HepG2 (cell line): ENCODE data around the gene RNF150. TPM values are rescaled to one million over a fixed set of nuclear protein-coding genes. Genes with fewer than 3 reads are reported as not detected.

Experiments
- ATAC-seq: fragments of 200-7000 bp; cut with Tn5 transposase; 3 replicates; pipeline ENCODE4 v1.9.1; 2020; ENCODE audit warnings: mild to moderate bottlenecking, moderate library complexity
- BruUV-seq: library from RNA; stranded (reverse); fragments of 400-500 nt; replicated peaks from 2 replicates; lab custom pipeline; 2021; lab: Mats Ljungman, UMichigan
- CTCF ChIA-PET: fragments of 300-600 bp; formaldehyde crosslinking; extraction: SDS; loops from one replicate; lab custom pipeline; 2021; ENCODE audit warnings: low total read pairs, inconsistent platforms, low intra/inter-chr PET ratio; lab: Yijun Ruan, JAX
- POLR2A ChIA-PET: fragments of 350-600 bp; sonication (Branson Sonifier 250); formaldehyde crosslinking; loops from one replicate; lab custom pipeline; 2020; ENCODE audit warnings: antibody characterized with exemption, inconsistent platforms; lab: Yijun Ruan, JAX
- DNase-seq: peaks from one replicate; pipeline ENCODE4 v3.0.0-alpha.2; 2015; ENCODE audit warnings: low spot score
- FAIRE-seq: peaks from 3 replicates; lab custom pipeline; 2011; peaks lifted over from hg19 to GRCh38; lab: Jason Lieb, UNC
- H2AFZ ChIP-seq: one replicate; pipeline ENCODE4 v1.6.1; 2011; ENCODE audit warnings: low read length, inconsistent platforms
- H3K27ac ChIP-seq: fragments of 300-600 bp; 3 replicates; pipeline ENCODE4 v1.8.0; 2011; ENCODE audit warnings: mixed run types, mild to moderate bottlenecking, mixed read lengths, low read length, inconsistent platforms; ENCODE audit not compliant: insufficient read depth; ENCODE audit errors: extremely low read length
- H3K27me3 ChIP-seq, 2 experiments: fragments of 200-600 bp in 1 of 2; 2 replicates in 1 of 2; 3 replicates in 1 of 2; pipeline versions ENCODE4 v1.6.0 to v1.8.0; 2011; ENCODE audit warnings: low read length in 2 of 2, mild to moderate bottlenecking in 2 of 2, moderate library complexity in 2 of 2, inconsistent platforms in 1 of 2; ENCODE audit not compliant: insufficient read depth in 2 of 2, control insufficient read depth in 1 of 2
- H3K36me3 ChIP-seq, 2 experiments: fragments of 200-600 bp in 1 of 2; replicated peaks in 1 of 2; 2 replicates in 1 of 2; 3 replicates in 1 of 2; pipeline versions ENCODE4 v1.5.1 to v1.8.0; 2011; ENCODE audit warnings: low read length in 2 of 2, inconsistent platforms in 1 of 2; ENCODE audit not compliant: insufficient read depth in 2 of 2, control insufficient read depth in 1 of 2
- H3K4me1 ChIP-seq: 2 replicates; pipeline ENCODE4 v1.5.1; 2012; ENCODE audit warnings: low read length, inconsistent platforms; ENCODE audit not compliant: insufficient read depth
- H3K4me2 ChIP-seq: 2 replicates; pipeline ENCODE4 v1.6.0; 2011; ENCODE audit warnings: low read depth, low read length, inconsistent platforms
- H3K4me3 ChIP-seq, 3 experiments: fragments of 200-600 bp in 1 of 3; sonication (generic), shearing (Covaris generic) in 1 of 3; replicated peaks in 1 of 3; 2 replicates each; pipeline ENCODE4 v1.5.1; 2011 to 2016; ENCODE audit warnings: low read length in 3 of 3, inconsistent platforms in 2 of 3, low read depth in 2 of 3, mild to moderate bottlenecking in 2 of 3, control low read depth in 1 of 3, mixed read lengths in 1 of 3; ENCODE audit not compliant: insufficient read depth in 1 of 3
- H3K79me2 ChIP-seq: one replicate; pipeline ENCODE4 v1.6.1; 2011; ENCODE audit warnings: low read length, inconsistent platforms; ENCODE audit not compliant: insufficient read depth
- H3K9ac ChIP-seq: 2 replicates; pipeline ENCODE4 v1.6.0; 2011; ENCODE audit warnings: mild to moderate bottlenecking, low read depth, low read length, inconsistent platforms; ENCODE audit not compliant: insufficient read depth
- H3K9me3 ChIP-seq: 2 replicates; pipeline ENCODE4 v1.5.1; 2012; ENCODE audit warnings: mild to moderate bottlenecking, low read length
- H4K20me1 ChIP-seq: 2 replicates; pipeline ENCODE4 v1.6.0; 2011; ENCODE audit warnings: inconsistent platforms, mild to moderate bottlenecking, low read length, moderate library complexity; ENCODE audit not compliant: insufficient read depth
- ATF7 ChIP-seq, 2 experiments: fragments of 450-650 bp in 1 of 2; sonication (generic) in 1 of 2; formaldehyde crosslinking in 1 of 2; IDR thresholded peaks; 2 replicates each; pipeline versions ENCODE4 v1.4.0 to v1.6.1; 2016 to 2020; ENCODE audit warnings: antibody characterized with exemption in 1 of 2, mild to moderate bottlenecking in 1 of 2, missing genetic modification reagents in 1 of 2
- BHLHE40 ChIP-seq: IDR thresholded peaks from 2 replicates; pipeline ENCODE4 v1.6.1; 2011; ENCODE audit warnings: low read length, improper control_type of control experiment
- CTCF ChIP-seq: sonication (generic); formaldehyde crosslinking; IDR thresholded peaks from 2 replicates; pipeline ENCODE4 v1.5.0; 2020; ENCODE audit warnings: mild to moderate bottlenecking, missing genetic modification reagents, moderate library complexity
- MYC ChIP-seq: sonication (generic); formaldehyde crosslinking; IDR thresholded peaks from 2 replicates; pipeline ENCODE4 v1.9.0; 2021; ENCODE audit warnings: missing genetic modification reagents, borderline replicate concordance
- POLR2G ChIP-seq: fragments of 200-400 bp; formaldehyde crosslinking; IDR thresholded peaks from 2 replicates; pipeline ENCODE4 v1.6.1; 2018; ENCODE audit warnings: mild to moderate bottlenecking, low read depth, low read length, moderate library complexity
- RAD21 ChIP-seq: fragments of 450-650 bp; formaldehyde crosslinking; IDR thresholded peaks from 2 replicates; pipeline ENCODE4 v1.5.0; 2020; ENCODE audit warnings: mild to moderate bottlenecking
- SMC3 ChIP-seq: IDR thresholded peaks from 2 replicates; pipeline ENCODE4 v1.6.1; 2011; ENCODE audit warnings: low read length, improper control_type of control experiment
- STAG1 ChIP-seq: sonication (generic); formaldehyde crosslinking; IDR thresholded peaks from 2 replicates; pipeline ENCODE4 v1.4.0; 2020; ENCODE audit warnings: missing genetic modification reagents
- ZNF124 ChIP-seq: sonication (generic); formaldehyde crosslinking; IDR thresholded peaks from 2 replicates; pipeline ENCODE4 v1.4.0; 2020; ENCODE audit warnings: missing genetic modification reagents
- ZNF20 ChIP-seq: sonication (generic); formaldehyde crosslinking; IDR thresholded peaks from 2 replicates; pipeline ENCODE4 v1.4.0; 2020; ENCODE audit warnings: mild to moderate bottlenecking, moderate library complexity, missing genetic modification reagents
- WGBS: methylation state at CpG from one replicate; pipeline ENCODE4 v1.1.6; 2017; ENCODE audit warnings: low lambda C conversion rate; 5-methylcytosine and 5-hydroxymethylcytosine counted together
- in situ Hi-C: cut with HindIII; loops from 2 replicates; pipeline ENCODE4 v1.10.0; 2017; ENCODE audit warnings: low pct_unique_long_range_greater_than_20kb; ENCODE audit not compliant: extremely low pct_ligation_motif_present
- intact Hi-C: fragments of 100-400 bp; cut with micrococcal nuclease; formaldehyde crosslinking; loops from one replicate; pipeline ENCODE4 v1.10.0; 2022; ENCODE audit not compliant: unreplicated experiment
- polyA plus RNA-seq, 8 experiments: library from polyadenylated mRNA; depleted of rRNA in 3 of 8; stranded (reverse) in 7 of 8; unstranded in 1 of 8; fragments of >200 nt; fragmentation: Illumina TruSeq in 4 of 8; extraction: Trizol in 4 of 8; gene quantifications; 2 replicates each; pipeline versions ENCODE4 v1.2.1 to v1.2.3, GENCODE V29; 2011 to 2016; ENCODE audit warnings: low read depth in 4 of 8, missing spikeins in 1 of 8, mixed read lengths in 1 of 8; ENCODE audit not compliant: insufficient read depth in 1 of 8
- total RNA-seq, 5 experiments: library from RNA; depleted of rRNA; stranded (reverse); fragments of >200 nt; fragmentation: Illumina TruSeq; extraction: Trizol; gene quantifications; 2 replicates each; pipeline ENCODE4 v1.2.3, GENCODE V29; 2016; ENCODE audit warnings: low read depth in 1 of 5
- TF ChIP-seq, protein P1 (sequence below): IDR thresholded peaks from 2 replicates; pipeline ENCODE4 v1.6.1; 2012; ENCODE audit warnings: inconsistent platforms

RNF150 gene
- total and polyA plus RNA-seq, 2 of the 13 experiments (the other 11 are each of a cell fraction or from before 2014, with no cell fraction given), result 0.02 to 0.03 TPM

GRCh38 chr4:140884431-140885058 is 248.7 kb downstream of the RNF150 start:
- H2AFZ ChIP-seq, result no peak overlapping the region
- DNase-seq, result peak; percentile 63
- H3K9me3 ChIP-seq, result no peaks in the 10 kb centered on the region; the same call in 1 of the 2 replicates
- H4K20me1 ChIP-seq, result no peaks in the 10 kb centered on the region
- TF ChIP-seq CTCF (CRISPR knock-in tag) (peak; percentile 82), POLR2G (no peak), ATF7 (IDR thresholded peaks at IDR 0.05) (no peak), ATF7 (CRISPR knock-in tag; IDR thresholded peaks at IDR 0.05) (no peak), ZNF20 (CRISPR knock-in tag) (no peak), MYC (CRISPR knock-in tag) (0 out of 2 replicates have a peak, but pooled peaks have one; percentile 23), ZNF124 (CRISPR knock-in tag) (no peak), STAG1 (peak; percentile 85), SMC3 (peak; percentile 75), RAD21 (CRISPR knock-in tag) (peak; percentile 55; the same call in 1 of the 2 replicates), BHLHE40 (peak; percentile 65; the same call in 1 of the 2 replicates)
- TF ChIP-seq, protein P1, sequence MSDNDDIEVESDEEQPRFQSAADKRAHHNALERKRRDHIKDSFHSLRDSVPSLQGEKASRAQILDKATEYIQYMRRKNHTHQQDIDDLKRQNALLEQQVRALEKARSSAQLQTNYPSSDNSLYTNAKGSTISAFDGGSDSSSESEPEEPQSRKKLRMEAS, result 0 out of 2 replicates have a peak, but pooled peaks have one; percentile 37
- ChIA-PET POLR2A (no interaction called here), CTCF (interaction anchor here (0.9 to 2.2 kb wide), 3 partner anchors 23 to 289 kb away, joined by 3 to 35 read pairs (median 3); no protein-coding TSS in a partner anchor)
- intact Hi-C loops, result loop anchor here (1.0 kb wide), 2 partner anchors 23 to 289 kb away; no protein-coding TSS in a partner anchor
- no peak overlapping the region for H3K4me3 ChIP-seq
- H3K36me3 ChIP-seq, result no peaks in the 10 kb centered on the region
- H3K4me2 ChIP-seq, result no peak overlapping the region
- H3K79me2 ChIP-seq, result no peaks in the 10 kb centered on the region
- H3K4me1 ChIP-seq, result peaks cover 7% of the 10 kb centered on the region
- no TSS peak for BruUV-seq
- ATAC-seq, result peak; percentile 95
- no peaks in the 10 kb centered on the region for H3K27me3 ChIP-seq
- H3K9ac ChIP-seq, result no peak overlapping the region
- H3K27ac ChIP-seq, result no peak overlapping the region
- in situ Hi-C loops, result no loop called here
- FAIRE-seq, result peak; percentile 73
- WGBS, result 16% methylated on average over 4 of the region's 4 CpGs
